HepG2 (cell line): ENCODE data around the gene SNRPD3. TPM values are rescaled to one million over a fixed set of nuclear protein-coding genes. Genes with fewer than 3 reads are reported as not detected.

Source experiments
- ARID3A ChIP-seq: IDR thresholded peaks from 2 replicates; pipeline ENCODE4 v1.6.1; 2012; ENCODE audit warnings: low read depth, low read length, improper control_type of control experiment
- CREBL2 ChIP-seq: sonication (generic); formaldehyde crosslinking; IDR thresholded peaks from 2 replicates; pipeline ENCODE4 v1.8.1; 2023; ENCODE audit warnings: missing genetic modification reagents, mild to moderate bottlenecking, borderline replicate concordance
- FOXP4 ChIP-seq: sonication (generic); formaldehyde crosslinking; IDR thresholded peaks from 2 replicates; pipeline ENCODE4 v1.4.0; 2020; ENCODE audit warnings: missing genetic modification reagents
- HNF4A ChIP-seq: sonication (generic); formaldehyde crosslinking; IDR thresholded peaks from 2 replicates; pipeline ENCODE4 v1.4.0; 2020; ENCODE audit warnings: missing genetic modification reagents
- KDM4B ChIP-seq: sonication (generic); formaldehyde crosslinking; IDR thresholded peaks from 2 replicates; pipeline ENCODE4 v1.4.0; 2020; ENCODE audit warnings: missing genetic modification reagents
- MYPOP ChIP-seq: sonication (generic); formaldehyde crosslinking; IDR thresholded peaks from 2 replicates; pipeline ENCODE4 v1.8.1; 2023; ENCODE audit warnings: mild to moderate bottlenecking, moderate library complexity, missing genetic modification reagents
- RAD21 ChIP-seq: fragments of 450-650 bp; formaldehyde crosslinking; IDR thresholded peaks from 2 replicates; pipeline ENCODE4 v1.5.0; 2020; ENCODE audit warnings: mild to moderate bottlenecking
- SCMH1 ChIP-seq: sonication (generic); formaldehyde crosslinking; IDR thresholded peaks from 2 replicates; pipeline ENCODE4 v1.9.0; 2021; ENCODE audit warnings: missing genetic modification reagents, mild to moderate bottlenecking, borderline replicate concordance
- SNAI1 ChIP-seq: sonication (generic); formaldehyde crosslinking; IDR thresholded peaks from 2 replicates; pipeline ENCODE4 v1.5.0; 2020; ENCODE audit warnings: mild to moderate bottlenecking, missing genetic modification reagents, borderline replicate concordance
- SOX6 ChIP-seq, 2 experiments: fragments of 450-650 bp in 1 of 2; sonication (generic) in 1 of 2; formaldehyde crosslinking in 1 of 2; IDR thresholded peaks; 2 replicates each; pipeline versions ENCODE4 v1.4.0 to v1.6.1; 2017 to 2020; ENCODE audit warnings: antibody characterized with exemption in 1 of 2, mild to moderate bottlenecking in 1 of 2, missing genetic modification reagents in 1 of 2
- TEF ChIP-seq: sonication (generic); formaldehyde crosslinking; IDR thresholded peaks from 2 replicates; pipeline ENCODE4 v1.5.0; 2020; ENCODE audit warnings: missing genetic modification reagents
- ZIK1 ChIP-seq: sonication (generic); formaldehyde crosslinking; IDR thresholded peaks from 2 replicates; pipeline ENCODE4 v1.5.0; 2020; ENCODE audit warnings: mild to moderate bottlenecking, low read depth, missing genetic modification reagents, borderline replicate concordance
- ZNF510 ChIP-seq: sonication (generic); formaldehyde crosslinking; IDR thresholded peaks from 2 replicates; pipeline ENCODE4 v1.4.0; 2020; ENCODE audit warnings: low read depth, mild to moderate bottlenecking, missing genetic modification reagents
- ZNF512B ChIP-seq: sonication (generic); formaldehyde crosslinking; IDR thresholded peaks from 2 replicates; pipeline ENCODE4 v1.5.1; 2020; ENCODE audit warnings: missing genetic modification reagents, mild to moderate bottlenecking, borderline replicate concordance
- ZNF816 ChIP-seq: sonication (generic); formaldehyde crosslinking; IDR thresholded peaks from 2 replicates; pipeline ENCODE4 v1.8.0; 2022; ENCODE audit warnings: missing genetic modification reagents, mild to moderate bottlenecking, borderline replicate concordance
- ZNF83 ChIP-seq: sonication (generic); formaldehyde crosslinking; IDR thresholded peaks from 2 replicates; pipeline ENCODE4 v1.4.0; 2020; ENCODE audit warnings: missing genetic modification reagents, mild to moderate bottlenecking, borderline replicate concordance
- ZNF850 ChIP-seq: sonication (generic); formaldehyde crosslinking; conservative IDR thresholded peaks from 2 replicates; pipeline ENCODE4 v1.9.0; 2021; ENCODE audit warnings: mild to moderate bottlenecking, missing genetic modification reagents
- polyA plus RNA-seq, 8 experiments: library from polyadenylated mRNA; depleted of rRNA in 3 of 8; stranded (reverse) in 7 of 8; unstranded in 1 of 8; fragments of >200 nt; fragmentation: Illumina TruSeq in 4 of 8; extraction: Trizol in 4 of 8; gene quantifications; 2 replicates each; pipeline versions ENCODE4 v1.2.1 to v1.2.3, GENCODE V29; 2011 to 2016; ENCODE audit warnings: low read depth in 4 of 8, missing spikeins in 1 of 8, mixed read lengths in 1 of 8; ENCODE audit not compliant: insufficient read depth in 1 of 8
- total RNA-seq, 5 experiments: library from RNA; depleted of rRNA; stranded (reverse); fragments of >200 nt; fragmentation: Illumina TruSeq; extraction: Trizol; gene quantifications; 2 replicates each; pipeline ENCODE4 v1.2.3, GENCODE V29; 2016; ENCODE audit warnings: low read depth in 1 of 5

Gene SNRPD3
- total and polyA plus RNA-seq, 2 of the 13 experiments (the other 11 are each of a cell fraction or from before 2014, with no cell fraction given) = 110 to 209 TPM

GRCh38 chr22:24601217-24602104 is 45.7 kb downstream of the SNRPD3 start (continued):
- TF ChIP-seq ARID3A (no peak), ZNF512B (CRISPR knock-in tag) (no peak), SNAI1 (CRISPR knock-in tag) (no peak), ZNF83 (CRISPR knock-in tag) (no peak), HNF4A (CRISPR knock-in tag) (peak; percentile 67), SOX6 (IDR thresholded peaks at IDR 0.05) (no peak), SOX6 (CRISPR knock-in tag; IDR thresholded peaks at IDR 0.05) (peak; percentile 71), ZNF510 (CRISPR knock-in tag) (no peak), CREBL2 (no peak), MYPOP (CRISPR knock-in tag) (no peak), KDM4B (no peak), SCMH1 (CRISPR knock-in tag) (no peak), ZIK1 (CRISPR knock-in tag) (no peak), FOXP4 (CRISPR knock-in tag) (peak; percentile 58; the same call in 1 of the 2 replicates), RAD21 (CRISPR knock-in tag) (no peak), TEF (CRISPR knock-in tag) (no peak), ZNF850 (CRISPR knock-in tag) (no peak), ZNF816 (no peak)
